ENCODE results near the gene RGL1.
A peak's percentile ranks its signal among the peaks of the same experiment; 100 is the strongest.

The RGL1 gene

GRCh38 chr1:183821309-183821888 is 16.5 kb downstream of the RGL1 start:
- peak overlapping the region in 1 of 2 donors; percentile 35 for H3K9ac ChIP-seq (ENCODE audit: low read length in 2 of 2)
- H3K4me3 ChIP-seq (ENCODE audit: low read length in 2 of 2) = peak overlapping the region; percentile 30 to 37
- H3K27ac ChIP-seq (ENCODE audit: low read length) = peak overlapping the region; percentile 68
- peaks cover 22% of the 10 kb centered on the region for H3K4me1 ChIP-seq (ENCODE audit: control insufficient read depth, insufficient read depth, low read length)
- no peaks in the 10 kb centered on the region for H3K27me3 ChIP-seq (ENCODE audit: control insufficient read depth in 1 of 2, insufficient read depth in 2 of 2, low read length in 2 of 2)
- no peaks in the 10 kb centered on the region for H3K36me3 ChIP-seq (ENCODE audit: control insufficient read depth in 2 of 2, insufficient read depth in 2 of 2, low read length in 2 of 2)
- H3K9me3 ChIP-seq (ENCODE audit: control insufficient read depth in 2 of 2, low read length in 2 of 2) = no peaks in the 10 kb centered on the region

GRCh38 chr1:183821889-183822611 is 17.1 kb downstream of the RGL1 start:
- peak overlapping the region; percentile 30 to 37 for H3K4me3 ChIP-seq (ENCODE audit: low read length in 2 of 2)
- H3K9ac ChIP-seq (ENCODE audit: low read length in 2 of 2) = peak overlapping the region in 1 of 2 donors; percentile 35
- peaks cover 20% of the 10 kb centered on the region for H3K4me1 ChIP-seq (ENCODE audit: control insufficient read depth, insufficient read depth, low read length)
- no peaks in the 10 kb centered on the region for H3K9me3 ChIP-seq (ENCODE audit: control insufficient read depth in 2 of 2, low read length in 2 of 2)
- no peaks in the 10 kb centered on the region for H3K27me3 ChIP-seq (ENCODE audit: control insufficient read depth in 1 of 2, insufficient read depth in 2 of 2, low read length in 2 of 2)
- H3K27ac ChIP-seq (ENCODE audit: low read length) = peak overlapping the region; percentile 68
- H3K36me3 ChIP-seq (ENCODE audit: control insufficient read depth in 2 of 2, insufficient read depth in 2 of 2, low read length in 2 of 2) = no peaks in the 10 kb centered on the region

- Histone ChIP-seq H3K36me3 (ENCODE audit: control insufficient read depth in 2 of 2, insufficient read depth in 2 of 2, low read length in 2 of 2) (no peaks in the 10 kb centered on the region), H3K9me3 (ENCODE audit: control insufficient read depth in 2 of 2, low read length in 2 of 2) (no peaks in the 10 kb centered on the region), H3K27me3 (ENCODE audit: control insufficient read depth in 1 of 2, insufficient read depth in 2 of 2, low read length in 2 of 2) (no peaks in the 10 kb centered on the region), H3K9ac (ENCODE audit: low read length in 2 of 2) (no peak overlapping the region), H3K27ac (ENCODE audit: low read length) (no peak overlapping the region), H3K4me1 (ENCODE audit: control insufficient read depth, insufficient read depth, low read length) (peaks cover 29% of the 10 kb centered on the region), H3K4me3 (ENCODE audit: low read length in 2 of 2) (no peak overlapping the region)
Measured at GRCh38 chr1:183824291-183824690, 19.4 kb downstream of the RGL1 start.

GRCh38 chr1:183827801-183828200 is 22.9 kb downstream of the RGL1 start:
- no peaks in the 10 kb centered on the region for H3K36me3 ChIP-seq (ENCODE audit: control insufficient read depth in 2 of 2, insufficient read depth in 2 of 2, low read length in 2 of 2)
- H3K9ac ChIP-seq (ENCODE audit: low read length in 2 of 2) = no peak overlapping the region
- no peak overlapping the region for H3K4me3 ChIP-seq (ENCODE audit: low read length in 2 of 2)
- H3K27ac ChIP-seq (ENCODE audit: low read length) = no peak overlapping the region
- peaks cover 22% of the 10 kb centered on the region for H3K4me1 ChIP-seq (ENCODE audit: control insufficient read depth, insufficient read depth, low read length)
- H3K9me3 ChIP-seq (ENCODE audit: control insufficient read depth in 2 of 2, low read length in 2 of 2) = no peaks in the 10 kb centered on the region
- no peaks in the 10 kb centered on the region for H3K27me3 ChIP-seq (ENCODE audit: control insufficient read depth in 1 of 2, insufficient read depth in 2 of 2, low read length in 2 of 2)

- peaks cover 21% of the 10 kb centered on the region for H3K4me1 ChIP-seq (ENCODE audit: control insufficient read depth, insufficient read depth, low read length)
- H3K4me3 ChIP-seq (ENCODE audit: low read length in 2 of 2) = no peak overlapping the region
- H3K9ac ChIP-seq (ENCODE audit: low read length in 2 of 2) = no peak overlapping the region
- H3K27me3 ChIP-seq (ENCODE audit: control insufficient read depth in 1 of 2, insufficient read depth in 2 of 2, low read length in 2 of 2) = no peaks in the 10 kb centered on the region
- H3K9me3 ChIP-seq (ENCODE audit: control insufficient read depth in 2 of 2, low read length in 2 of 2) = no peaks in the 10 kb centered on the region
- no peaks in the 10 kb centered on the region for H3K36me3 ChIP-seq (ENCODE audit: control insufficient read depth in 2 of 2, insufficient read depth in 2 of 2, low read length in 2 of 2)
- no peak overlapping the region for H3K27ac ChIP-seq (ENCODE audit: low read length)
Measured at GRCh38 chr1:183830389-183830788, 25.5 kb downstream of the RGL1 start.

- Histone ChIP-seq H3K9me3 (ENCODE audit: control insufficient read depth in 2 of 2, low read length in 2 of 2) (no peaks in the 10 kb centered on the region), H3K27ac (ENCODE audit: low read length) (peak overlapping the region; percentile 18), H3K9ac (ENCODE audit: low read length in 2 of 2) (no peak overlapping the region), H3K27me3 (ENCODE audit: control insufficient read depth in 1 of 2, insufficient read depth in 2 of 2, low read length in 2 of 2) (no peaks in the 10 kb centered on the region), H3K4me1 (ENCODE audit: control insufficient read depth, insufficient read depth, low read length) (peaks cover 21% of the 10 kb centered on the region), H3K4me3 (ENCODE audit: low read length in 2 of 2) (no peak overlapping the region), H3K36me3 (ENCODE audit: control insufficient read depth in 2 of 2, insufficient read depth in 2 of 2, low read length in 2 of 2) (no peaks in the 10 kb centered on the region)
Measured at GRCh38 chr1:183831311-183831710, 26.4 kb downstream of the RGL1 start.

- Histone ChIP-seq H3K9me3 (ENCODE audit: control insufficient read depth in 2 of 2, low read length in 2 of 2) (no peaks in the 10 kb centered on the region), H3K4me1 (ENCODE audit: control insufficient read depth, insufficient read depth, low read length) (peaks cover 19% of the 10 kb centered on the region), H3K27ac (ENCODE audit: low read length) (no peak overlapping the region), H3K27me3 (ENCODE audit: control insufficient read depth in 1 of 2, insufficient read depth in 2 of 2, low read length in 2 of 2) (no peaks in the 10 kb centered on the region), H3K36me3 (ENCODE audit: control insufficient read depth in 2 of 2, insufficient read depth in 2 of 2, low read length in 2 of 2) (no peaks in the 10 kb centered on the region), H3K4me3 (ENCODE audit: low read length in 2 of 2) (no peak overlapping the region), H3K9ac (ENCODE audit: low read length in 2 of 2) (no peak overlapping the region)
Measured at GRCh38 chr1:183832459-183832858, 27.5 kb downstream of the RGL1 start.

GRCh38 chr1:183834568-183834967 is 29.6 kb downstream of the RGL1 start:
- H3K4me3 ChIP-seq (ENCODE audit: low read length in 2 of 2) = peak overlapping the region in 1 of 2 donors; percentile 3
- peaks cover 9% of the 10 kb centered on the region for H3K4me1 ChIP-seq (ENCODE audit: control insufficient read depth, insufficient read depth, low read length)
- no peaks in the 10 kb centered on the region for H3K9me3 ChIP-seq (ENCODE audit: control insufficient read depth in 2 of 2, low read length in 2 of 2)

GRCh38 chr1:183836598-183836997 is 31.7 kb downstream of the RGL1 start:
- H3K9ac ChIP-seq (ENCODE audit: low read length in 2 of 2) = no peak overlapping the region
- H3K36me3 ChIP-seq (ENCODE audit: control insufficient read depth in 2 of 2, insufficient read depth in 2 of 2, low read length in 2 of 2) = no peaks in the 10 kb centered on the region
- no peaks in the 10 kb centered on the region for H3K27me3 ChIP-seq (ENCODE audit: control insufficient read depth in 1 of 2, insufficient read depth in 2 of 2, low read length in 2 of 2)
- no peak overlapping the region for H3K27ac ChIP-seq (ENCODE audit: low read length)
- no peaks in the 10 kb centered on the region for H3K9me3 ChIP-seq (ENCODE audit: control insufficient read depth in 2 of 2, low read length in 2 of 2)
- H3K4me1 ChIP-seq (ENCODE audit: control insufficient read depth, insufficient read depth, low read length) = peaks cover 4% of the 10 kb centered on the region
- no peak overlapping the region for H3K4me3 ChIP-seq (ENCODE audit: low read length in 2 of 2)

More at GRCh38 chr1:183834568-183834967, 29.6 kb downstream of the RGL1 start:
- no peaks in the 10 kb centered on the region for H3K27me3 ChIP-seq (ENCODE audit: control insufficient read depth in 1 of 2, insufficient read depth in 2 of 2, low read length in 2 of 2)
- H3K27ac ChIP-seq (ENCODE audit: low read length) = no peak overlapping the region
- H3K9ac ChIP-seq (ENCODE audit: low read length in 2 of 2) = no peak overlapping the region
- no peaks in the 10 kb centered on the region for H3K36me3 ChIP-seq (ENCODE audit: control insufficient read depth in 2 of 2, insufficient read depth in 2 of 2, low read length in 2 of 2)

GRCh38 chr1:183837062-183837461 is 32.1 kb downstream of the RGL1 start:
- peaks cover 4% of the 10 kb centered on the region for H3K4me1 ChIP-seq (ENCODE audit: control insufficient read depth, insufficient read depth, low read length)
- no peaks in the 10 kb centered on the region for H3K27me3 ChIP-seq (ENCODE audit: control insufficient read depth in 1 of 2, insufficient read depth in 2 of 2, low read length in 2 of 2)
- no peaks in the 10 kb centered on the region for H3K9me3 ChIP-seq (ENCODE audit: control insufficient read depth in 2 of 2, low read length in 2 of 2)
- H3K4me3 ChIP-seq (ENCODE audit: low read length in 2 of 2) = no peak overlapping the region
- H3K36me3 ChIP-seq (ENCODE audit: control insufficient read depth in 2 of 2, insufficient read depth in 2 of 2, low read length in 2 of 2) = no peaks in the 10 kb centered on the region
- H3K9ac ChIP-seq (ENCODE audit: low read length in 2 of 2) = no peak overlapping the region
- H3K27ac ChIP-seq (ENCODE audit: low read length) = no peak overlapping the region

- no peak overlapping the region for H3K9ac ChIP-seq (ENCODE audit: low read length in 2 of 2)
- H3K27ac ChIP-seq (ENCODE audit: low read length) = no peak overlapping the region
- no peaks in the 10 kb centered on the region for H3K36me3 ChIP-seq (ENCODE audit: control insufficient read depth in 2 of 2, insufficient read depth in 2 of 2, low read length in 2 of 2)
- no peaks in the 10 kb centered on the region for H3K27me3 ChIP-seq (ENCODE audit: control insufficient read depth in 1 of 2, insufficient read depth in 2 of 2, low read length in 2 of 2)
- no peaks in the 10 kb centered on the region for H3K9me3 ChIP-seq (ENCODE audit: control insufficient read depth in 2 of 2, low read length in 2 of 2)
- peaks cover 4% of the 10 kb centered on the region for H3K4me1 ChIP-seq (ENCODE audit: control insufficient read depth, insufficient read depth, low read length)
- H3K4me3 ChIP-seq (ENCODE audit: low read length in 2 of 2) = no peak overlapping the region
Measured at GRCh38 chr1:183838221-183838620, 33.3 kb downstream of the RGL1 start.
